SK-N-SH treated with all-trans-retinoic acid at 6 μM for 48 hours (cell line): ENCODE data around the gene CALHM2.
"Not testable (repeated sequence)": the region's sequence is repeated elsewhere in the genome, so short reads cannot be mapped to it uniquely, and the experiment has no call there.

Source experiments
- ATAC-seq: fragments of 200-7000 bp; cut with Tn5 transposase; 3 replicates; pipeline ENCODE4 v1.9.1; 2020; ENCODE audit warnings: mild to moderate bottlenecking, moderate library complexity
- ARNTL ChIP-seq: fragments of 450-650 bp; formaldehyde crosslinking; IDR thresholded peaks from 2 replicates; pipeline ENCODE4 v1.5.0; 2020; ENCODE audit warnings: low read depth, mild to moderate bottlenecking, moderate library complexity, borderline replicate concordance
- CREB5 ChIP-seq: fragments of 250-450 bp; sonication (Bioruptor Pico); IDR thresholded peaks from 2 replicates; pipeline ENCODE4 v1.5.1; 2020; ENCODE audit warnings: low read depth, mild to moderate bottlenecking, moderate library complexity
- CSDC2 ChIP-seq: fragments of 250-450 bp; sonication (Bioruptor Pico); IDR thresholded peaks from 2 replicates; pipeline ENCODE4 v1.5.0; 2020; ENCODE audit warnings: mild to moderate bottlenecking, moderate library complexity
- CSRNP3 ChIP-seq: fragments of 250-450 bp; sonication (Bioruptor Pico); IDR thresholded peaks from 2 replicates; pipeline ENCODE4 v1.5.1; 2021; ENCODE audit warnings: mild to moderate bottlenecking, moderate library complexity
- ESRRG ChIP-seq: fragments of 250-450 bp; sonication (Bioruptor Pico); IDR thresholded peaks from 2 replicates; pipeline ENCODE4 v1.6.1; 2021; ENCODE audit warnings: mild to moderate bottlenecking
- GLIS3 ChIP-seq: fragments of 250-450 bp; sonication (Bioruptor Pico); IDR thresholded peaks from 2 replicates; pipeline ENCODE4 v1.5.0; 2020; ENCODE audit warnings: mild to moderate bottlenecking, moderate library complexity
- ISL1 ChIP-seq: fragments of 250-450 bp; sonication (Bioruptor Pico); IDR thresholded peaks from 2 replicates; pipeline ENCODE4 v2.1.2; 2022; ENCODE audit warnings: mild to moderate bottlenecking, moderate library complexity
- OSR1 ChIP-seq: fragments of 250-450 bp; sonication (Bioruptor Pico); IDR thresholded peaks from 2 replicates; pipeline ENCODE4 v1.8.0; 2022; ENCODE audit warnings: moderate library complexity, mild to moderate bottlenecking, inconsistent platforms
- PATZ1 ChIP-seq: fragments of 250-450 bp; sonication (Bioruptor Pico); IDR thresholded peaks from 2 replicates; pipeline ENCODE4 v1.8.0; 2020; ENCODE audit warnings: mild to moderate bottlenecking, moderate library complexity, borderline replicate concordance
- POU6F1 ChIP-seq: fragments of 250-450 bp; sonication (Bioruptor Pico); IDR thresholded peaks from 2 replicates; pipeline ENCODE4 v1.8.0; 2021; ENCODE audit warnings: low read depth, mild to moderate bottlenecking, moderate library complexity, borderline replicate concordance
- PPARA ChIP-seq: fragments of 250-450 bp; sonication (Bioruptor Pico); IDR thresholded peaks from 2 replicates; pipeline ENCODE4 v1.5.0; 2020; ENCODE audit warnings: mild to moderate bottlenecking, borderline replicate concordance
- RARB ChIP-seq: fragments of 250-450 bp; sonication (Bioruptor Pico); IDR thresholded peaks from 2 replicates; pipeline ENCODE4 v1.8.0; 2021; ENCODE audit warnings: mild to moderate bottlenecking, moderate library complexity
- TCF4 ChIP-seq: fragments of 250-450 bp; sonication (Bioruptor Pico); IDR thresholded peaks from 2 replicates; pipeline ENCODE4 v1.8.0; 2021; ENCODE audit warnings: mild to moderate bottlenecking, moderate library complexity, borderline replicate concordance
- TOX ChIP-seq: fragments of 250-450 bp; sonication (Bioruptor Pico); IDR thresholded peaks from 2 replicates; pipeline ENCODE4 v1.8.0; 2021; ENCODE audit warnings: mild to moderate bottlenecking, moderate library complexity, borderline replicate concordance
- TSHZ2 ChIP-seq: fragments of 250-450 bp; sonication (Bioruptor Pico); IDR thresholded peaks from 2 replicates; pipeline ENCODE4 v1.5.0; 2020; ENCODE audit warnings: mild to moderate bottlenecking, moderate library complexity
- ZC3H10 ChIP-seq: fragments of 250-450 bp; sonication (Bioruptor Pico); IDR thresholded peaks from 2 replicates; pipeline ENCODE4 v1.5.1; 2021; ENCODE audit warnings: mild to moderate bottlenecking, moderate library complexity
- ZFP3 ChIP-seq: fragments of 250-450 bp; sonication (Bioruptor Pico); IDR thresholded peaks from 2 replicates; pipeline ENCODE4 v1.5.0; 2020; ENCODE audit warnings: mild to moderate bottlenecking, moderate library complexity
- ZFP30 ChIP-seq: fragments of 450-650 bp; formaldehyde crosslinking; IDR thresholded peaks from 2 replicates; pipeline ENCODE4 v1.5.0; 2022; ENCODE audit warnings: mild to moderate bottlenecking, moderate library complexity
- ZNF565 ChIP-seq: fragments of 450-650 bp; formaldehyde crosslinking; conservative IDR thresholded peaks from 2 replicates; pipeline ENCODE4 v1.5.0; 2020; ENCODE audit warnings: low read depth, mild to moderate bottlenecking, moderate library complexity

The CALHM2 gene

GRCh38 chr10:103423748-103424147 is 28.4 kb downstream of the CALHM2 start:
- ATAC-seq: no peak
- no peak for TF ChIP-seq ZNF565 (CRISPR knock-in tag)

GRCh38 chr10:103419101-103419500 is 33.1 kb downstream of the CALHM2 start:
- ATAC-seq: no peak
- TF ChIP-seq POU6F1 (CRISPR knock-in tag): no peak
- no peak for TF ChIP-seq TSHZ2 (CRISPR knock-in tag)
- no peak for TF ChIP-seq RARB
- no peak for TF ChIP-seq TOX
- TF ChIP-seq TCF4 (CRISPR knock-in tag): no peak
- TF ChIP-seq ESRRG: no peak
- no peak for TF ChIP-seq GLIS3 (CRISPR knock-in tag)
- TF ChIP-seq ISL1 (CRISPR knock-in tag): no peak
- no peak for TF ChIP-seq PPARA (CRISPR knock-in tag)
- TF ChIP-seq ZC3H10: no peak
- no peak for TF ChIP-seq CSDC2 (CRISPR knock-in tag)
- TF ChIP-seq ZFP30 (CRISPR knock-in tag): no peak
- no peak for TF ChIP-seq ZFP3
- TF ChIP-seq CREB5 (CRISPR knock-in tag): no peak
- no peak for TF ChIP-seq CSRNP3 (CRISPR knock-in tag)
- TF ChIP-seq PATZ1: no peak
- no peak for TF ChIP-seq ARNTL
- TF ChIP-seq, all 23 proteins: peak for 0

GRCh38 chr10:103417601-103418000 is 34.6 kb downstream of the CALHM2 start:
- ATAC-seq: no peak
- TF ChIP-seq ISL1 (CRISPR knock-in tag) (no peak), OSR1 (CRISPR knock-in tag) (no peak), ARNTL (no peak), PPARA (CRISPR knock-in tag) (no peak), ESRRG (no peak), TOX (no peak), ZFP30 (CRISPR knock-in tag) (no peak), POU6F1 (CRISPR knock-in tag) (no peak)

- ATAC-seq: not testable (repeated sequence)
Measured at GRCh38 chr10:103417148-103417469, 35.1 kb downstream of the CALHM2 start.
